Epidermal melanocyte (primary cell): Measurements from ENCODE around the gene LRCOL1.

ENCODE experiments used
- DNase-seq: peaks from one replicate; pipeline ENCODE4 v3.0.0; 2011; ENCODE audit warnings: low spot score; ENCODE audit not compliant: insufficient read length

Gene LRCOL1

DNA sequence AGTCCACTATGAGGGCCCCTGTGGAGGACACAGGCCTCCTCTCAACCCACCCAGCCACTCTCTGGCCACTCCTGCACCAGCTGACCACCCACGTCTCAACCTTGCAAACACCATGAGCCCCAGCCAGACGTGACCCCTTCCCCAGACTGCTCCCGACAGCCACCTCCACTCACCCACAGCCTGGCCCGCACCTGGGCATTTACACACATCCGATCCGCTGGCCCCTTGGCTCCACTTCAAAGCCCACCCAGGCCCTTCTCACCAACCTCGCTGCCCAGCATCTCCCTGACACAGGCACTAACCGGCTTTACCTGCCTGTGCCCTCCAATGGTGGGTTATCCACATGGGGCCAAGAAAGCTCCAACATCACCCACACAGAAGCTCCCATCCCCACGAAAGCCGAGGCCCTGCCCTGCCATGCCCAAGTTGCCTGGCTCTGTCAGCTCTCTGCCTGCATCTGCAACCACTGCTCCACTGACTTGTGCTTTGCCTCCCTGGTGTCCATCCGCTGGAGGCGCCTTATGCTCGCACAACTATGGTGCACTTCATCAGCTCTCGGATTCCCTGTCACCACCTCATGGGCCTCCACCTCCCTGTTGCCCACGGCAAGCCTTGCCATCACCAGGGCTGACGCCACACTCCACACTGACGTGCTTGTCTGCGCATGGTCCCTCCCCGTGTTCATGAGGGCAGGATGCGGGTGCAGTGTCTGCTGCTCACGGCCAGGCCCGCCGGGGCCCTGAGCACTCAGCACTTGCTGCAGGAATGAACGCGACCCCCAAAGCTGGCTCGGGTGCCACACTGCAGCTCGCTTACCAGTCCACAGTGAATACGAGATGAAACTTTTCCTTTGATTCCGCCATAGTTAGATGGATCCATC is 24.9 kb upstream of the LRCOL1 start:
- DNase-seq = no peak

DNA sequence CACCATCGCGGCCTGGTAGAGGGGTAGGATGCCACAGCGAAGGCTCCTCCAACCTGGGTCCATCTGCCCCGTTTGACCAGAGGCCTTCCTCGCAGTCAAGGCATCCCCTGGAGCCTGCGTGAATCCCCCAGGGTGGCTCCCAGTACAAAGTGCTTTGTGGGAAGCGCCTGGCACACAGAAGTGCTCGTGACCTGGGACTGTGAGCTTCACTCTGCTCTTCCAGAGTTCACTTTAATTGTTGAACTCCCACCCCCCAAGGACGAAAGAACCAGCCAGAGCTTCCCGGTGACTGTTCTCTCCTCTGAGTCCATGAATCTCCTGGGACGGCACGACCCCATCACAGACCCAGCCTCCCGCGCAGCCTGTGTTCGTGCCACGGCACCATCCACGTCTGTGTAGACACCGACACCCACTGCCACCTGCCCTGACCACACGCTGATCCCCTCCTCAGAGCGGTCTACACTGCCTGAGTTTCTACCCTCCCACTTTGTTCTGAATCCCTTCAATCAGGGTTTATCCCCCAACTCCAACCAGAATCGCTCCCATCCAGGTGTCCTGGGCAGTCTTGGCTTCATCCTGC is 24.1 kb upstream of the LRCOL1 start:
- no peak for DNase-seq

DNA sequence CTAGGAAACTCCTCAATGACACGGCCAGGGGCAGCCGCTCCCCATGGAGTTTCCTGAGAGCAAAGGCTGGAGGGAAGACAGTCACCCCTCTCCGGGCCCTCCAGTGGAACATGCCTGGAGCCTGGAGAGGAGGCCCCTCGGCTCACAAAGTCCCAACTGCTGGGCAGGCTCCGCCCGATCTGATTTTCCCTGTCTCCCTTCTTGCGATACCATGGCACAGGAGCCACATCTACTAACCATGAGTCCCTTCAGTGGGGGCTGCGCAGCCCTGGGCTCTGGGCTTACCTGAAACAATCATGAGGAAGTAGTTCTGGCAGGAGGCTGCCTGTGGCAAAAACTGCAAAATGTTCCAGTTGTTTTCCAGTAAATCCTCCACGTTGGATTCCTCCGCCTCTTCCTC is 23.5 kb upstream of the LRCOL1 start:
- DNase-seq = no peak

DNA sequence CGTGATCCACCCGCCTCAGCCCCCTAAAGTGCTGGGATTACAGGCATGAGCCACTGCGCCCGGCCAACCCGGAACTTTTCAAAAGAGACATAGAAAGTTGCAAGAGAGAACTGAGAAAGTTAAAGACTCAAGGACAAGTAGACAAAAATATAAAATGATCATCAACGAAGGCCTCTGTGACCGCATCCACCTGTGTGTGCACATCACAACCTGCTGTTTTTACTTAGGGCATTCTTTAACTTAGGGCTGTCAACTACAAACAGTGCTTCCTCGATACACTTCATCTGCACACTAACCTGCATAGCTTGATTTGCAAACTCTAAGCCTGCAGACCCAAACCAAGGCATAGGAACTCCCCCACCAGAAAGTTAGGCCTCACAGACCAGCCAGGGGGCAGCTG is 23.0 kb upstream of the LRCOL1 start:
- DNase-seq = no peak

DNA sequence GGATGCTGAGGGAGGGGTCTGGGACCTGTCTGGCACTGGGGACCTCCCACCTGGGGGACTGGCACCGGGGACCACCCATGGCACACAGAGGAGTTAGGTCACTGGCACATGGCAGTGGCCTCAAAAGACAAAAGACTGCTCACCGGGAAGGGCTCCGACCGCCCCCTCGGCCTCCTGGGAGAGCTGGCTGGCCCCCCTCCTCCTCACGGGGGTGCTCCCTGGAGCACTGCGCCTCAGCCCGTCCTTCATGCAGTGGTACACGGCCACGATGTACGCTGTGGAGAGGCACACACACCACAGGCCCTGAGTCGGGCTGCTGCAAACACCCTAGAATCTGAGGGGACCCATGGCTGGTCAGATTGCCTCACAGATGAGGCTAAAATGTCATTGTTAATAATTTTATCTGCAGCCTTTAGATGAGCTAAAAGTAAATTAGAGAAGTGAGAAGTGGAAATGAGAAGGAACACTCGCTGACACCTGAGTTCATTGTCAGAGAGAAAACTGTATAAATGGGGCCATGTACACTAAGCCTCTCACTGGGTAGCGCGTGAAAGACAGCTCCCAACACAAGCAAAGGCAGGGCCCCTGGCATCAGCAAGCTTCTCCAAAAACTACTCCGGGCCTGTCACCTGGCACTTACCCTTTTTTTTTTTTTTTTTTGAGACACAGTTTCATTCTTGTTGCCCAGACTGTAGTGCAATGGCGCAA is 22.3 kb upstream of the LRCOL1 start:
- DNase-seq = no peak

DNA sequence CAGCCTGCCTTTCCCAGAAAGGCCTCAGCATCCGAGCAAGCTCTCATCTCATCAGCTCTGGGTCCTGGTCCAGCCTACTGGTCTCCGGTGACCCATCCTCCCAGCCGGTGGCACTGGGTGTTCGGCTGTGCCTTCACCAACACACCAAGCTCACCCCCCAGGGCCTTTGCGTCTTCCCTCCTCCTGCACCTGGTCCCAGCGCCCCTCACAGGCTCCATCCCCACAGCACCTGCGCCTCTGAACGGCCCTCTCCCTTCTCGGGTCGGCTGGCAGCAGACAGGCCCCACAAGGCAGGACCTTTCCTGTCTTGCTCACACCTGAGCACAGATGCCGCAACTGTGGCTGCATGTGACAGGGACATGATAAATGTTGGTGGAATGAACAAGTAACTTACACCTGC is 21.3 kb upstream of the LRCOL1 start:
- no peak for DNase-seq

DNA sequence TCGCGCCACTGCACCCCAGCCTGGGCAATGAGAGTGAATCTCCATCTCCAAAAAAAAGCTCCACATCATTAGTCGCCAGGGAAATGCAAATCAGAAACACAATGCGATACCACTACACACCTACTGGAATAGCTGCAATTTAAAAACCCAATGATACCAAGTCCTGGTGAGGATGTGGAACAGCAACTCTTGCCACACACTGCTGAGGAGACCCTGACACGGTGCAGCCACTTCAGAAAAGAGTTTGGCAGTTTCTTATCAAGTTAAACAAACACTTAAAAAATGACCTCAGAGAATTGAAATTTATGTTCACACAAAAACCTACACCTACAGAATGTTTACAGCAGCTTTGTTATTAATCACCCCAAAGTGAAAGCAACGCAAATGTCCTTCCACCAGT is 20.3 kb upstream of the LRCOL1 start:
- no peak for DNase-seq

DNA sequence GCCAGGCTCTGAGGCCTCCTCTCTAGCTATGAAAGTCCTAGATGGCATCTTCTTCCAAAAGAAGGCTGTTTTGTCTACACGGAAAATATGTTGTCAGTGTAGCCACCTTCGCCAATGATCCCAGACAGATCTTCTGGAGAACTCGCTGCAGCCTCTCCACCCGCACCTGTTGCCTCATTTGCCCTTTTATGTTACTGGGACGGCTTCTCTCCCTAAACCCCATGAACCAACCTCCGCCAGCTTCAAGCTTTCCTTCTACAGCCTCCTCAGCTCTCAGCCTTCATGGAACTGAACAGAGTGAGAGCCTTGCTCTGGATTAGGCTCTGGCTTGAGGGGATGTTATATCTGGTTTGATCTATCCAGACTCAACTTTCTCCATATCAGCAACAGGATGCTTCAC is 18.9 kb upstream of the LRCOL1 start:
- no peak for DNase-seq

DNA sequence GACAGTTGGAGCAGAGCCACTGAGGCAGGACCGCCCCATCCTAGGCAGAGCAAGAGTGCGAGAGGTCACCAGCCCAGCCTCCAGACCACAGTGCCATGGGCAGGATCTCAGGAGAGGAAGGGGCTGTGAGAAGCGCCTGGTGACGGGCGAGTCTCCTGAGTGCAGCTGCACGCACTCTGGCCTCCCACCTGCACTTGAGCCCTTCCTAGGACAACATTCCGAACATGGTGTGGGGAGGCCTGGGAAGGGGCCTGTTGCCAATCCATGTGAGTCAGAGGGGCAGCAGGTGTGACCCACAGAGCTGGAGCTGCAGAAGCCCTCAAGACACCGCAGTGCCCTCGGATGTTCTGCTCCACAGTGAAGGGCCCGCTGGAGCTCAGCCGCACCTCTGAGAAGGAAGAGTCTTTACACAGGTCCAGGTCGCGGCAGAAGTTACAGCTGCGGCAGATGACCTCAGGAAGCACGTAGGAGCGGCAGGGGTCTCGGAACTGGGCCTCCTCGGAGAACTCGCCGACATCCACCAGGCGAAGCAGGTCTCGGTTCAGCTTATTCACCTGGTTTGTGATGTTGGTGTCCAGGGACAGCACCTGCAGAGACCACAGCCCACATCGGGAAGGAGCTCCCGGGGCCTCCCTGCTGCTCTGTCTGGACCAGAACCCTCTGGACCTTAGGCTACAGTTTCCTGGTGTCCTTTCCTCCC is 15.5 kb upstream of the LRCOL1 start:
- no peak for DNase-seq

DNA sequence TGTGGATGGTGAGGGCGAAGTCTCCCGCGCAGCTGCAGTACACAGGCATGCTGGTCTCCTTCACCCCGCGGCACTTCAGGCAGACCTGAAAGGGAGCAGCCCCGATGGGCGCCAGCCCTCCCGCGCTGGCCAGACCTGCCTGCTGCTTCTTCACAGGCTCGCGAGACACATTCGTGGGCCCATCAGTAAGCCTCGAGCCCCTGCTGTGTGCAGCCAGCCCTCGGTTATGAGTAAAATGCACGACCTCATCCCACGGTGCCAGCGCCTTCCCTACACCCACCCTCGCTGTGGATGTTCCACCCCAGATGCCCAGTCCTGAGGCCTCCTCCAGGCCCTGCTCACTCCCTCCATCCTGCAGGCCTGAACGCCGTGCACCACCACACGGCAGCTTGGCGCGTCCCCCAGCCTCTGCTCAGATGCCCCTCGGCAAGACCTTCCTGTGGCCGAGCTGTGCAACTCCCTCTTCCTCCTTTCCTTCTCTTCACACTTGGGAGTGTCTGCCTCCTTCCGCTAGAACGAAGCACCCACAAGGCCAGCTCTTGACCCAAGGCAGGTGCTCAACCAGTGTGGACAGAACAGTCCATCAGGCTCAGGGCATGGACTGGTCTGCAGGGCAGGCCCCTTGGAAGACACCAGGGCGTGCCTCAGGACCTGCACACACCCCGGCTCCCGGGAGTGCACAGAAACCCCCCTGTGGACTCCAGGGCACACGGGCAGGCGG is 14.7 kb upstream of the LRCOL1 start:
- no peak for DNase-seq

DNA sequence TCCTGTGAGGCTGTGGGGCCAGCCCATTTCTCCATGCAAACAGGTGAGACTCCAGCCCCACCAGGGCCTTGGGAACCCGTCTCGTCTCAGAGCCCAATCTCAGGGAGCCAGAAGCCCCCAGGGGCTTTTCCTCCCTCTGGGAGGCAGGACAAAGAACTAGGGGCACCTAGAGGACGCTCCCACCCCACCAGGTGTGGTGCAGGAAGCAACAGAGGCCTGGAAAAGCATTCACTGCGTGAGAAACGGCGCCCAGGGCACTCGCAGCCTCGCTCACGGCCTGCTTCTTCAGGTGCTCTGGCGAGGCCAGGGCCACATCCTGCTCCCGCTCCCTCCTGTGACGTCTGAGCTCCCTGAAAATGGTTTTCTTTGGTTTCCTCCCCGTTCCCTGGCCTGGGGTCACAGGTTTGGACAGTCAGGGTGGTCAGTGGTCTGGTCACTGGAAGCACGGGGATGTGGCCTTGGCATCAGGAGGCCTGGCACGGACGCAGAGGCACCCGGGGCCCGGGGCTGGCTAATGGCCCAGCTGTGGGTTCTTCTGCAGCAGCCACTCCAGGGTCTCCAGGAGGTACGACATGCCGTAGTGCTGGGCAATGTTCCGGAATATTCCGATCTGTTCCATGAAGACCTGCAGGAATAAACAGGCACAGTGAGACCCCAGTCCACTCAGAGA is 13.9 kb upstream of the LRCOL1 start:
- DNase-seq = no peak

DNA sequence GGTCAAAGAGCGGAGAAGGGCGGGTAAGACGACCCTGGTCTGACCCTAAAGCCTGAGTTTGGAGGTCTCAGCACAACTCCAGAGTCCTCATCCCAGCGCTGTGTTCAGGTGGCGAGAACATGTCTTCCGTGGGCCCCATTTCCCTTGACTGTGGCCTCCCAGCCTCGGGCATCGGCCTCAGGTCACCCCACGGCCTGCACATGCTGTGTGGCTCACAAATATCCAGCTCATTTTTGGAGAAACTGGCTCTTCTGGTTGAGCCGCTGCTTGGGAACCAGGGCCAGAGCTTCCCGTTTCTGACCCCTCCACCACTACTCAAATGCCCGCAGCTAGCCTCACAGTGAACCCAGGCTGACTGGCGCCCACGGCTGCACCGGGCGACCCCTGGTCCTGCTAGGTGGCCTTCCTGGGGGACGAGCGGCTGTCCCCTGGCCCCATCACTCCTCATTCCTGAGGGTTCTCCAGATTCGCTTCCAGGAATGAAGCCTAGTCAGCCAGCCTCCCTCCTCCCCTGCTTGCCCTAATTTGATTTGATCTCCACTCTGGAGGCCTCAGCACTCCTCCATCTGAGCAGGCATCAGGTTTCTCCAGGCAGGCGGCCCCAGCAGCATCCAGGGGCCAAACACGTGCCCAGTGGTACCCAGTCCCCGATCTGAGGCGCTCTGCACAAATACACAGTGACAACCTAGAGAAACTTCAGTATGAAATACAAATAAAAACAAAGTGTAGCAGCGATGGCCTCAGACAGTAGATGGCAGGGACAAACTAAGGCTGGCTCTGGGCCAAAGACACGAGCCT is 12.9 kb upstream of the LRCOL1 start:
- DNase-seq = no peak

DNA sequence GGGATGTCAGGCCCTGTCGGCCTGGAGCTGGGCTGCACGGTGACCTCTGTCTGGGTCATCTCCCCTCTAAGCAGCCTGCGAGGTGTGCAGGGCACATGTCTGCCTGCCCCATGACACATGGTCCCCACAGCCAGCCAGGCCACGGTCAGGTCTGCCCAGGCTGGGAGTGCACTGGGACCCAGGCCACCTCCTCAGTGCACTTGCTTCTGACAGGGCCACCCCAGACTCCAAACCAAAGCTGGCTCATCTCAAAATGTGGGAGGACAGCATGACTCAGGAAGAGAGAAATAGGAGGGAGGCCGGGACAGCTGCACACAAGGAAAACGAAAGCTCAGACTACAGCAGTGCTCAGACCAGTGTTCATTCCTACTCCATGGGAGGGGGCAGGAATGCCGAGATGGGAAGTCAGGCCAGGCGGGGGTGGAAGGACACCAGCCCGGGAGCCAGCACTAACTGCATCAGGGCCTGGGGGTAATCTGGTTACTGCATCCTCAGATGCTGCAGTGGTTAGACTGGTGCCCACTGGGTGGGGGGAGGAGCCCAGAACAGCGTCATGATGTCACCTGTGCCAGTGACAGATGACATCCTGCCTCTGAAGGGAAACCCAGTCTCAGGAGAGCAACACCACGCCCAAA is 12.2 kb upstream of the LRCOL1 start:
- DNase-seq = no peak

DNA sequence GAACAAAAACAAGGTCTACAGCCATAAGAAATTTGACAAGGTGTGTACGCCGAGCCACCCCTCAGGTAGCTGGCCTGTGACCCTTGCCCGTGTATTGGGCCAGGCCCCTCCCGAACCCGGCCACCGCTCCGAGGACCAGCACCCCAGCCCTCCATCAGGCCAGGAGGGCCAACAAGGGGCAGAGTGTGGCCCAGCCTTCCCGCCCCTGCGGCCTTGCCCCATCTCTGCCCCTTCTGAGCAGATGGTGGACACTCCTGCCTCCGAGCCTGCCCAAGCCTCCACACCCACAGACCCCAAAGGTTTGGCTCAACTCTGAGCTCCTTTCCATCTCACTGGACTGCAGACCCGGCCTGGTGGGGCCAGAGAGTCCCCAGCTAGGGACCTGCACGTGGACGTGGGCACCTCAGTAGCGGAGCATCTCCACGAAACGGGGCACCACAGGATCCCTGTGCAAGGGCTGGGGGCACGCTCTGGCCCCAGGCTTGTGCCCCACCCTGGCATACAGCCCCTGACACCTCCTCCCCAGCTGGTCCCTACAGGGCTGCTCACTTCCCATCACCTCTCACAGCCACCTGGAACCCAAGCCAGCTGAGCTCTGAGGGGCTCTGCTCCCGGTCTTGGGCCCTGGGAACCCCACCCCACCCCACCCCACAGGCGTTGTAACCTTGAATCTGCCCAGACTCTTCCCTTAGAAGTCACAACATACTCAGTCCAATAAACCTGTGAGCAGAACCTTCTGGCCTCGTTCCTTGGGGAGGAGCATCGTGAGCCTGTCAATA is 11.5 kb upstream of the LRCOL1 start:
- no peak for DNase-seq

DNA sequence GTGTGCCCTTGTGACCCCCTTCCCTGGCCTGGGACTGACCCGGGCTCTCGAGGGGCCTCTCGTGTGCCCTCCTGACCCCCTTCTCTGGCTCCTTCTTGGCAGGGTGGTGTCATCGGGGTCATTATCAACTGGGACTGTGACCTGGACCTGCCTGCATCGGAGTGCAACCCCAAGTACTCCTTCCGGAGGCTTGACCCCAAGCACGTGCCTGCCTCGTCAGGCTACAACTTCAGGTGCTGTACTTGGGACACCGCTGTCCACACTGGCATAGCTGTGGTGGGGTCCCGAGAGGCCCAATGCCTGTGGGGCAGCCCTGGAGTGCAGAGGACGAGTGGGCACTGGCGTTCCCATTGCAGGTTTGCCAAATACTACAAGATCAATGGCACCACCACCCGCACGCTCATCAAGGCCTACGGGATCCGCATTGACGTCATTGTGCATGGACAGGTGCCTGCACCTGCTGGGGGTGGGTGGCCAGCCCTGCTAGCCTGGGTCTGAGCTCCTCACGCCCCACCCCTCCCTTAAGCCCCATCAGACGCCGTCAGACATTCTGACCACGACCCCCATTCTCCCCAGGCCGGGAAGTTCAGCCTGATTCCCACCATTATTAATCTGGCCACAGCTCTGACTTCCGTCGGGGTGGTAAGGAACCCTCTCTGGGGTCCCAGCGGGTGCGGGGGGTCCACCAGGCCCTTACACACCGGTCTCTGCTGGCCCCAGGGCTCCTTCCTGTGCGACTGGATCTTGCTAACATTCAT is 10.7 kb upstream of the LRCOL1 start:
- no peak for DNase-seq

DNA sequence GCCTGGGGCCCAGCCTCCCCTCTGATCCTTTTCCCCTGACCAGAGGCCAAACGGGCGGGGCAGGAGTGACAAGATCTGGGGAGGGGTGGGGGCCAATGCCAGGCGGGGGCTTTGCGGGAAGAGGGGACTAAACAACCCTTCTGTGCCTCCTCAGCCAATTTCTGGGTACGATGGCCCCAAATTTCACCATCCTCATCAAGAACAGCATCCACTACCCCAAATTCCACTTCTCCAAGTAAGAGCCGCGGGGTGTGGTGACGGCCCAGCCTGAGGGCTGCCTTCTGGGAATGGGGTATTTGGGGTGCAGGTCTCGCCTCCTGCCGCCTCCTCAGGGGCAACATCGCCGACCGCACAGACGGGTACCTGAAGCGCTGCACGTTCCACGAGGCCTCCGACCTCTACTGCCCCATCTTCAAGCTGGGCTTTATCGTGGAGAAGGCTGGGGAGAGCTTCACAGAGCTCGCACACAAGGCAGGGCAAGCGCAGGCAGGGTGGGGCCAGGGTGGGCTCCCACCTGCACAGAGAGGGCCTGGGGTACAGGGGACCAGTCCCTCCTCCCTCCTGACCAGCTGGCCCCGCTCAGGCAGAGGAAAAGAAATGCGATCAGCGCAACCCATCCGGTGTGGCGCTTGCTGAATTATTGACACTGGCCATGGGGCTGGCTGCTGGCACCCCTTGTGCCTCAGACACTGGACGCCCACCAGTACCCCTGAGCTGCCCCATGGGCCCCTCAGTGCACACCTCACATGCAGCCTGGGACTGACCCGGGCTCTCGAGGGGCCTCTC is 9.9 kb upstream of the LRCOL1 start:
- no peak for DNase-seq
